Keratinocyte (primary cell): ENCODE data around the gene REXO2.

Source experiments
- CTCF ChIP-seq, 3 experiments: IDR thresholded peaks in 1 of 3; conservative IDR thresholded peaks in 1 of 3; optimal IDR thresholded peaks in 1 of 3; 2 replicates in 2 of 3; 3 replicates in 1 of 3; pipeline versions ENCODE3 to v1.5.1; 2011; ENCODE audit warnings: low read length in 3 of 3, mild to moderate bottlenecking in 3 of 3, moderate library complexity in 2 of 3, control low read depth in 1 of 3, inconsistent platforms in 1 of 3; ENCODE audit not compliant: insufficient read depth in 2 of 3; ENCODE audit errors: extremely low read depth in 1 of 3
- EZH2 ChIP-seq: IDR thresholded peaks from one replicate; pipeline ENCODE4 v1.6.1; 2012; ENCODE audit warnings: inconsistent platforms, mild to moderate bottlenecking, low read length, moderate library complexity

DNA sequence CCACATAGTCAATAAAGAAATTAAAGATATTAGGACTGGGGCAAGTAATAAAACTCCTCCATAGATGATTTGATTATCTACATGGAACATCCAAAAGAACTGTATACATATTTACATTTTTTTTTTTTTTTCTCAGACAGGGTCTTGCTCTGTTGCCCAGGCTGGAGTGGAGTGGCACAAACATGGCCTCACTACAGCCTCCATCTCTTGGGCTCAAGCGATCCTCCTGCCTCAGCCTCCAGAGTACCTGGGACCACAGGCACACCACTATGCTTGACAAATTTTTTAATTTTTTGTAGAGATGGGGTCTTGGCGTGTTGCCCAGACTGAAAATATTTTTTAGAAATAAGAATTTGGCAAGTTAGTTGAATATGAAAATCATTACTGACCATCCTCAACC, 24.7 kb downstream of the REXO2 start:
- TF ChIP-seq CTCF (optimal IDR thresholded peaks at IDR 0.05 in 1 of 3, IDR thresholded peaks at IDR 0.05 in 1 of 3, conservative IDR thresholded peaks at IDR 0.05 in 1 of 3; ENCODE audit: extremely low read depth in 1 of 3, insufficient read depth in 2 of 3, low read length in 3 of 3) = no peak
- no peak for TF ChIP-seq EZH2
